GM12878 (cell line): Measurements from ENCODE around the gene LMTK2.

Experiments used
- CTCF ChIP-seq, 3 experiments: IDR thresholded peaks in 2 of 3; conservative IDR thresholded peaks in 1 of 3; 2 replicates each; pipeline ENCODE4 v1.5.1; 2011; ENCODE audit warnings: low read depth in 3 of 3, low read length in 3 of 3, mild to moderate bottlenecking in 3 of 3, control low read depth in 2 of 3, moderate library complexity in 2 of 3, inconsistent platforms in 1 of 3, mixed read lengths in 1 of 3; ENCODE audit not compliant: control insufficient read depth in 2 of 3, insufficient read depth in 1 of 3; ENCODE audit errors: extremely low read depth in 1 of 3
- E2F4 ChIP-seq: IDR thresholded peaks from 2 replicates; pipeline ENCODE4 v1.6.1; 2012; ENCODE audit warnings: low read depth, low read length, improper control_type of control experiment
- EZH2 ChIP-seq: IDR thresholded peaks from 2 replicates; pipeline ENCODE4 v1.6.1; 2012; ENCODE audit warnings: low read depth, mild to moderate bottlenecking, control low read depth, inconsistent platforms, low read length, borderline replicate concordance; ENCODE audit not compliant: control insufficient read depth
- POLR2A ChIP-seq: IDR thresholded peaks from 2 replicates; pipeline ENCODE4 v1.6.1; 2011; ENCODE audit warnings: low read depth, mild to moderate bottlenecking, low read length
- RFX5 ChIP-seq: IDR thresholded peaks from 2 replicates; pipeline ENCODE4 v1.6.1; 2011; ENCODE audit warnings: low read depth, low read length, improper control_type of control experiment
- SKIL ChIP-seq: fragments of 450-650 bp; IDR thresholded peaks from 2 replicates; pipeline ENCODE4 v1.6.1; 2017; ENCODE audit warnings: mild to moderate bottlenecking, low read depth, inconsistent platforms; ENCODE audit not compliant: poor library complexity, severe bottlenecking
- ZNF274 ChIP-seq: IDR thresholded peaks from one replicate; pipeline ENCODE4 v1.8.0; 2011; ENCODE audit not compliant: insufficient read length, insufficient read depth

- TF ChIP-seq SKIL, result no peak
- no peak for TF ChIP-seq CTCF (IDR thresholded peaks at IDR 0.05 in 2 of 3, conservative IDR thresholded peaks at IDR 0.05 in 1 of 3; ENCODE audit: control insufficient read depth in 2 of 3, extremely low read depth in 1 of 3, insufficient read depth in 1 of 3, low read depth in 3 of 3, low read length in 3 of 3)
- no peak for TF ChIP-seq E2F4
- peak; percentile 42; the same call in 1 of the 2 replicates for TF ChIP-seq POLR2A
- TF ChIP-seq EZH2, result no peak
- TF ChIP-seq RFX5, result no peak
- no peak for TF ChIP-seq ZNF274
Observed at GRCh38 chr7:98214811-98215321, 108.2 kb downstream of the LMTK2 start.
